ENCODE measurements around the gene NAPA.

Gene NAPA

DNA sequence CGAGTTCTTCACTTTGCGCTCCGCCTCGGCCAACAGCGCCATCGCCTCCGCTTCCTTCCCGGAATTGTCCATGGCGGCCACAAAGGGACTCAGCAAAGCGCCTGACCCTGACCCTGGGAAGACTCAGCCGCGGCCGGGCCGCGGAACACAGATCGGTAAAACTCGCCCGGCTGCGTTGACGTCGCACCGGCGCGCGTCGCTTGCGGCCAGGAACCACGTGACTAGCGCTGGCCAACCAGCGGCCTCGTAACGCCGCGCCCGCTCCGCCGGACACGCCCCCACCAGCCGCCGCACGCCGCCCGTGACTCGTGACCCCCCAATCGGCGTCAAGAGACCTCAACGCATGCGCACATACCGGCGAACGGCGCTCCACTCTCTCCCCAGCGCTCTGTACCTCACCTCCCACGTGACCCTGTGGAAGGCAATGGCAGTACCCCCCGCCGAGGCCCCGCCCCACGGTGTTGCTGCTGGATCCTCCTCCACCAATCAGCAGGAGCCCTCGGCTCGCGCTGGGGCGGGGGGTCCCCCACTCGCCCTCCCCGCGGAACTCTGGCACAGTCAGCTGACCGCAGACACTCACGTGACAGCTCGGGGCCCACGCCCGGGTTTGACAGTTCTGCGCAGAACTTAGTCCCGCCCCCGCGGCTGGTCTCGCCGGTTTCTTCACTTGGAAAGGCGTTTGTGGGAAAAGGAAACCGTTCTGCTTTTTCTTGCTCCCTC, at the start of gene NAPA:
TSS of gene NAPA (minus strand) at position 195 of the 720 bp plus-strand sequence. CDS start at position 72, 123 bp downstream.
- DNase-seq, result peak; percentile 99

- DNase-seq, result no peak
These were observed 49.2 kb upstream of the NAPA start for GRCh38 chr19:47564081-47564480.

DNA sequence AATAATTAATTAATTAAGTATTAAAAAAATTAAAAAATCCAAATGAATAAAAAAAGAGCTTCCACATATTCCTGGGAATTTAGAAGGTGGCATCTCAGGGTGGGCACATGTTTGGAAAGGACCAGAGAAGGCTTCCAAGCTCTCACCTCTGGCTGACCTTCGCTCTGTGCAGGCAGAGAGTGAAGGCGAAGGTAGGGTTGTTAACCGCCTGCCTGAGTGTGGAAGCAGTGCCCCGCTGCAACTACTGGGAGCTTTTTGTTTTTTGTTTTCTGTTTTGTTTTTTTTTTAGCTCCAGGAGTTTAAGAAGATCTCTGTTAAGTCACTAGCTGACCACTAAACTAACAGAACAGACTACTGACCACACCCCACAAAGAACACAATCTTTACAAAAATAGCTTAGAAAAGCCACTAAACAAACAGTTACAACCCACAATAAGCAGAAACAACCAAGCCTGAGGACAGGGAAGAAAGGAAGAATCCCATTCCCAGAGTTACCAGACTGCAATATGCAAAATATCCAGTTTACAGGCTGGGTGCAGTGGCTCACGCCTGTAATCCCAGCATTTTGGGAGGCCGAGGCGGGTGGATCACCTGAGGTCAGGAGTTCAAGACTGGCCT, 46.7 kb upstream of the NAPA start:
- DNase-seq, result no peak

DNA sequence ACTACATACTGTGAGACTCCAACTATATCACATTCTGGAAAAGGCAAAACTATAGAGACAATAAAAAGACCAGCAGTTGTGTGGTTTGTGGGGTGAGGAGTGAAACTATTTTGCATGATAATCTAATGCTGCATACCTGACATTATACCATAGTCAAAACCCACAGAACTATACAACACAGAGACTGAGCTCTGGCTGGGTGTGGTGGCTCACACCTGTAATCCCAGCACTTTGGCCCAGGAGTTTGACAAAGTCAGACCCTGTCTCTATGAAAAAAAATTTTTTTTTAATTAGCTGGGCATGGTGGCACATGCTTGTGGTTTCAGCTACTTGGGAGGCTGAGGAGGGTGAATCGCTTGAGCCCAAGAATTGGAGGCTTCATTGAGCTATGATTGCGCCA, 46.1 kb upstream of the NAPA start:
- no peak for DNase-seq

- DNase-seq, result no peak
These were observed 35.3 kb upstream of the NAPA start for GRCh38 chr19:47550129-47550528.

DNA sequence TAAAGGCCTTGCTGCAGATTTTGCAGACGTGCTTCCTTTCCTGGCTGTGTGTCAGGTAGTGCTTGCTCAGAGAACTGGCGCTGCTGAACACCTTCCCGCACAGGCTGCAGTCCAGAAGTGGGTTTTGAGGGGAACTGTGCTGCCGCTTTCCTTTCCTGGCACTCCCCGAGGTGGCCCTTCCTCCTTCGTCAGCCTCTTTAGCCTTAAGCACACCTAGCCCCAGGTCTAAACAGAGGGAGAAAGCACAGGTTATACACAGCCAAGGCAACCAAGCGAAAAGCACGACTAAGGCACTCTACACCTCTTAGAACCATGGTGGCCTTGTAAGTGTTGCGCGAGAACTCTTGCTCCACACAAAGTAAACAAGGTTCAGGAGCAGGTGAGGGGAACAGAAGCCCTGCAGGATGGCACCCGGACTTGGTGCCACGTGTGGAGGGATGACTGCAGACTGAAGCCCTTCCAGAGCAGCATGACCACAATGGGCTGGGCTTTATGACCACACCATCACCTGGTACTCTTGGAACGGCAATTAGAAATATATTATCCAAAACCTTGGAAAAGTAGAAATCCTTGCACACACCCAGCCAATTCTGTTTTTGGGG, 34.5 kb upstream of the NAPA start:
- no peak for DNase-seq

GRCh38 chr19:47547199-47547598, 32.3 kb upstream of the NAPA start:
- DNase-seq, result no peak

- no peak for DNase-seq
These were observed 30.4 kb upstream of the NAPA start for GRCh38 chr19:47545061-47545948.

- no peak for DNase-seq
These were observed 29.6 kb upstream of the NAPA start for GRCh38 chr19:47544476-47544875.

GRCh38 chr19:47544075-47544474, 29.2 kb upstream of the NAPA start:
- no peak for DNase-seq

DNA sequence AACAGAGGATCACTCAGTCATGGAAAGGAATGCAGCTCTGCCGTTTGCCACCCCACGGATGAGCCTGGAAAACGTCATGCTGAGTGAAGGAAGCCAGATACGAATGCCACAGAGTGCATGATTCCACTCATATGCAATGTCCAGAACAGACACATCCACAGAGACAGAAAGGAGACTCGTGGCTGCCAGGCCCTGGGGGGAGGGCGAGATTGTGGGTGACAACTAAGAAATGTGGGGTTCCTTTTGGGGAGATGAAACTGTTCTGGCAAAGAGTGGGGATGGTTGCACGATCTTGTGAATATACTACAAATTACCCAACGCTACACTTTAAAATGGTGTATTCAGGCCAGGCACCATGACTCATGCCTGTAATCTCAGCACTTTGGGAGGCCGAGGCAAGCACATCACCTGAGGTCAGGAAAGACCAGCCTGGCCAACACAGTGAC, 27.2 kb upstream of the NAPA start:
- DNase-seq, result no peak

- no peak for DNase-seq
These were observed 26.7 kb upstream of the NAPA start for GRCh38 chr19:47541518-47541917.

DNA sequence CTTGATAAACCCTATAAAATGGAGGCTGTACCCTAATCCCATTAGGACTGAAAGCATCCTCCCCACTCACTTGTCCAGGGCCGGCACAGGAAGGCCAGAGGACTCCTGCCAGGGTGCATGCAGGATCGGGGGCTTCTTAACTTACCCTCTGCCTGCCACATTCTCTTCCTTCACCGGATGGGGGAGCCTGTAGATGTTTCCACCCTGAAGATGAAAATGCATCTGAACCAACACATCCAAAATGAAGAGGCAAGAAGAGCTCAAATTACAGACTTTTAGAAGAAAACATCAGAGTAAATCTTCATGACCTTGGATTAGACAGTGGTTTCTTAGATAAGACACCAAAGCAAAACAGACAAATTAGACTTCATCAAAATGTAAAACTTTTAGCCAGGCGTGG, 25.9 kb upstream of the NAPA start:
- no peak for DNase-seq

- no peak for DNase-seq
These were observed 25.0 kb upstream of the NAPA start for GRCh38 chr19:47539747-47540311.

DNA sequence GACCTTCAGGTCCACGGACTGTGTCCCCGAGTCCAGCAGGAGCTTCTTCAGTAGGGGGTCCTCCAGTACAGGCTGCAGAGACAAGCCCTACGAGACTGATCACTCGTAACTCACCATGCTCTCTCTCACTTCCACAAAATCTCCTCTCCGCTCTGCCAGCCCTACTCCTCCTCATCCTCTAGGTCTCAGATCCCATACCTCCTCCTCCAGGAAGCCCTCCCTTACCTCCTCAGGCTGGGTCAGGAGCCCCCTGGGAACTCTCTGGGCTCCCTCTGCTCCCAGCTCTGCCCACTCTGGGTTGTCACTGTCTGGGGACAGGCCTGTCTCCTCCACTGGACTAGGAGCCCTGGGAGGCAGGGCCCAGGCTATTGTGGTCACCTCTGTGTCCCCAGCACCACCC, 23.9 kb upstream of the NAPA start:
- DNase-seq, result no peak

DNA sequence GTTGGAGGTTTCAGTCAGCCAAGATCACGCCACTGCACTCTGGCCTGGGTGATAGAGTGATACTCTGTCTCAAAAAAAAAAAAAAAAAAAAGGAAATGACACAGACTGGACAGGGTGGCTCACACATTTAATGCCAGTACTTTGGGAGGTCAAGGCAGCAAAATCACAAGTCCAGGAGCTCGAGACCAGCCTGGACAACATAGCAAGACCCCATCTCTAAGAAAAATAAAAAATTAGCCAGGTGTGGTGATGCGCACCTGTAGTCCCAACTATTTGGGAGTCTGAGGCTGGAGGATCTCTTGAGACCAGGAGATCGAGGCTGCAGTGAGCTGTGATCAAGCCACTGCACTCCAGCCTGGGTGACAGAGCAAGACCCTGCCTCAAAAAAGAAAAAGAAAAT, 22.6 kb upstream of the NAPA start:
- DNase-seq, result no peak

GRCh38 chr19:47534628-47535027, 19.8 kb upstream of the NAPA start:
- no peak for DNase-seq

DNA sequence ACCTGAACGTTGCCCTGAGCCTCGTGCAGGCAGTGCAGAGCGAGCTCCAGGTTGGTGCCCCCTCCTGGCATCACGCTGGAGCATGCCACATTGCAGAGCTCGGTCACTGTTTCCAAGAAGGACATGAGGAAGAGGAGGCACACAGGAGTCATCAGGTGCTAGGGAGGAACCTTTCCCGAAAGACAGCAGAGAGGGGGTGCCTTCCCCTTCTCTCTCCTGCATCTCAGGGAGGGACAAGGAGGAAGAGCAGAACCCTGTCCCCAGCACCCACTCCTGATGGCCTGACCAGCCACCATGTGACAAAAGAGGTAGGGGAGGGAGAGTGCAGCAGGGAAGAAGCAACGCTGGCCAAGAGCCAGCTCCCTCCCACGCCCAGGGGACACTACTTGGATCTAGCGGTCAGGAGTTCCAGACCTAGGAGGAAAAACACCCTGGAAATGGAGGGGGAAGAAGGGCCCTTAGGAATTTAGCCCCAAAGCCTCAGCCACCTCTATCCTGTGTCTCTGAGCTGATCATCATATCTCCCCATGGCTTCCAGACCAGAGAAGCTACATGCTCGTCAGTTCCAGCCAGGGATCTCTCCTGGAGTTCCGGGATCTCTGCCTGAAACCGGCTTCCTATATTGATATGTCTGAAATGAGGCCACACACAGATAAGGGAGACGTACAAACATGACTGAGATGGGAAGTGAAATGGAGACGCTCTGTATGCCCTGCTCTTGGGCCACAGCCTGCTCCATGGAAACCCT, 17.0 kb upstream of the NAPA start:
- no peak for DNase-seq

DNA sequence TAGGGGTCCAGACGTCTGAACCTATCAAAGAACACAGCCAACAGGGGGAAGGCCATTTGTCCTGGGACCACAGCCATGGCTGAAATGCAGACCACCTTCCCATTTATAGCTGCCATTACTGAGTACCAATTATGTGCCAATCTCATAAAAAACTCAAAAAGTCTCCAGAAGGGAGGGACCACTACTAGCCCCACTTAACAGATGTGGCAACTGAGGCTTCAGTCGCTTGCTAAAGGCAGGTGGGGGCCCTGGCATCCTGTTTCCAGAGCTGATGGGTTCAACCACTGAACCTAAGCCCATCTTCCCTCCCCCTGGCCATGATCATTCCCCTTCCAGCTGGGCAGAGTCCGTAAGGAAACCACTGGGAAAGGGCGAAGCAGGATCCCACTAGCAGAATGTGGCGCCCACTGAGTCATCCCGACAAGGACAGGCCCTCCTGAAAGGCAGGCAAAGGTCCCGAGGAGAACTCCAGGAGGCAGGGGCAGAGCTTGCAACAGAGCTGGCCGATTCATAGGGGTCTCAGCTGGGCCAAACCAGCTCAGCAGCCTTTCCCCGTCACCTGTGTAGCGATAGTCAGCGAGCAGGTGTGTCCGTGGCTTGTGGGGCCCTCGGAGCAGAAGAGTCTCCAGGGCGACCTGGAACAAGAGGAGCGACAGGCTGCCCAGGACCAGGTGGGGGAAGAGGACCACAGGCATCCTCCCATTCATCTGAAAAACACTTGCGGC, 14.3 kb upstream of the NAPA start:
- no peak for DNase-seq

- DNase-seq, result no peak
These were observed 11.9 kb upstream of the NAPA start for GRCh38 chr19:47526798-47527197.

DNA sequence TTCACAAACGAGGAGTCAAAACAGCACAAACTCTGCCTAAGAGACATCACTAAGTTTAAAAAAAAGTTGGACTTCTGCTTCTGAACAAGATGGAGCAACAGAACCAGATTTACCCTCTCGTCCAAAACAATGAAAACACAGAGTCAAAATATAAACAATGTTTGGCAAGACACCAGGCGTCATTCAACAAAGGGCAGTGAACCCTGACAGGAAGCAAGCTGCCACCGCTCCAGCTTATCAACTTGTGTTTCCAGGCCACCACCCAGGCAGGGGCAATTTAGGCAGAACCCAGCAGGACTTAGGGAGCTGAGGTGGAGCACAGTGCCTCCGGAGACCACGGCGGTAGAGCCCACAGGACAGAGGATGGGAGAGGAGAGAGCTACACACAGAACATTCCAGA, 8.6 kb upstream of the NAPA start:
- peak; percentile 1 for DNase-seq
